ENCODE data around the gene LGR4. TPM values are rescaled to one million over a fixed set of nuclear protein-coding genes. Genes with fewer than 3 reads are reported as not detected.

Gene LGR4
- total RNA-seq, 3 donors from 2014 or later (not counting 1 experiment from before 2014, with no cell fraction given), result 0.08 to 0.70 (median 0.35) TPM

GRCh38 chr11:27319072-27319471 is 153.5 kb downstream of the LGR4 start:
- H3K27ac ChIP-seq (ENCODE audit: low read length), result no peak overlapping the region
- H3K9me3 ChIP-seq (ENCODE audit: control insufficient read depth, insufficient read depth, low read length), result no peaks in the 10 kb centered on the region
- no peak for DNase-seq
- no peaks in the 10 kb centered on the region for H3K4me1 Mint-ChIP-seq
- H3K27me3 ChIP-seq (ENCODE audit: control insufficient read depth, insufficient read depth, low read length), result no peaks in the 10 kb centered on the region
- H3K36me3 Mint-ChIP-seq, result no peaks in the 10 kb centered on the region
- TF ChIP-seq CTCF (IDR thresholded peaks at IDR 0.05), result no peak
- H3K4me3 ChIP-seq (ENCODE audit: low read length), result no peak overlapping the region
- no peak overlapping the region for H3K4me3 Mint-ChIP-seq
- no peak for ATAC-seq
- 64% methylated on average over 2 of the region's 2 CpGs for WGBS (ENCODE audit: insufficient coverage)
- H3K36me3 ChIP-seq (ENCODE audit: control insufficient read depth, insufficient read depth, low read length), result no peaks in the 10 kb centered on the region
- intact Hi-C loops (cut with micrococcal nuclease), result no loop called here
- H3K27ac Mint-ChIP-seq, result no peak overlapping the region
- no peaks in the 10 kb centered on the region for H3K4me1 ChIP-seq (ENCODE audit: control insufficient read depth, insufficient read depth, low read length)
- peaks cover 0 to 3% of the 10 kb centered on the region in 2 donors for H3K27me3 Mint-ChIP-seq (ENCODE audit: low read depth in 2 of 2)
- H3K9me3 Mint-ChIP-seq, result peaks cover 0 to 5% of the 10 kb centered on the region in 2 donors

GRCh38 chr11:27317751-27318150 is 154.8 kb downstream of the LGR4 start:
- 83% methylated on average over 2 of the region's 2 CpGs for WGBS (ENCODE audit: insufficient coverage)
- H3K27ac ChIP-seq (ENCODE audit: low read length), result no peak overlapping the region

More at GRCh38 chr11:27317751-27318150, 154.8 kb downstream of the LGR4 start:
- no peak overlapping the region for H3K4me3 ChIP-seq (ENCODE audit: low read length)
- Mint-ChIP-seq H3K4me1 (no peaks in the 10 kb centered on the region), H3K27ac (no peak overlapping the region), H3K4me3 (no peak overlapping the region), H3K27me3 (ENCODE audit: low read depth in 2 of 2) (peaks cover 0 to 3% of the 10 kb centered on the region in 2 donors), H3K36me3 (no peaks in the 10 kb centered on the region), H3K9me3 (peaks cover 0 to 5% of the 10 kb centered on the region in 2 donors)
- H3K27me3 ChIP-seq (ENCODE audit: control insufficient read depth, insufficient read depth, low read length), result no peaks in the 10 kb centered on the region
- H3K36me3 ChIP-seq (ENCODE audit: control insufficient read depth, insufficient read depth, low read length), result no peaks in the 10 kb centered on the region
- ATAC-seq (no peak), DNase-seq (no peak)
- H3K9me3 ChIP-seq (ENCODE audit: control insufficient read depth, insufficient read depth, low read length), result no peaks in the 10 kb centered on the region
- H3K4me1 ChIP-seq (ENCODE audit: control insufficient read depth, insufficient read depth, low read length), result no peaks in the 10 kb centered on the region
- TF ChIP-seq CTCF (IDR thresholded peaks at IDR 0.05), result no peak
- intact Hi-C loops (cut with micrococcal nuclease), result no loop called here

Other genes starting within 250 kb of the LGR4 start
- gene CCDC34, start 109.6 kb downstream of the LGR4 start, total RNA-seq, result 1 to 10 TPM in 2 of 3 donors, under 1 TPM in 1; 0.99 to 3.0 (median 1.2) TPM
- gene LIN7C, start 34.0 kb upstream of the LGR4 start, total RNA-seq, result 10 to 100 TPM; 16.4 to 25.3 (median 22.5) TPM
- not detected for gene BDNF, start 227.7 kb upstream of the LGR4 start, total RNA-seq